ENCODE measurements around the gene DDX1.
"Not testable (repeated sequence)": the region's sequence is repeated elsewhere in the genome, so short reads cannot be mapped to it uniquely, and the experiment has no call there.

DDX1 gene

GRCh38 chr2:15674637-15675455, 83.2 kb downstream of the DDX1 start:
- H3K4me3 ChIP-seq (ENCODE audit: low read depth, low read length): no peak overlapping the region
- no peak for TF ChIP-seq CTCF (IDR thresholded peaks at IDR 0.05; ENCODE audit: low read depth, low read length)
- in situ Hi-C loops (cut with HindIII; ENCODE audit: low sequenced_read_pairs): no loop called here
- peak; percentile 24 for DNase-seq (ENCODE audit: low read depth, low spot score)

- in situ Hi-C loops (cut with HindIII; ENCODE audit: low sequenced_read_pairs): no loop called here
- no peak for DNase-seq (ENCODE audit: low read depth, low spot score)
- TF ChIP-seq CTCF (IDR thresholded peaks at IDR 0.05; ENCODE audit: low read depth, low read length): no peak
- no peak overlapping the region for H3K4me3 ChIP-seq (ENCODE audit: low read depth, low read length)
Observed at GRCh38 chr2:15675456-15676195, 84.0 kb downstream of the DDX1 start.

GRCh38 chr2:15677141-15677843, 85.6 kb downstream of the DDX1 start:
- no peak for TF ChIP-seq CTCF (IDR thresholded peaks at IDR 0.05; ENCODE audit: low read depth, low read length)
- no peak overlapping the region for H3K4me3 ChIP-seq (ENCODE audit: low read depth, low read length)
- in situ Hi-C loops (cut with HindIII; ENCODE audit: low sequenced_read_pairs): no loop called here
- DNase-seq (ENCODE audit: low read depth, low spot score): no peak

- in situ Hi-C loops (cut with HindIII; ENCODE audit: low sequenced_read_pairs): no loop called here
- no peak for TF ChIP-seq CTCF (IDR thresholded peaks at IDR 0.05; ENCODE audit: low read depth, low read length)
- no peak for DNase-seq (ENCODE audit: low read depth, low spot score)
- no peak overlapping the region for H3K4me3 ChIP-seq (ENCODE audit: low read depth, low read length)
Observed at GRCh38 chr2:15678346-15678745, 86.7 kb downstream of the DDX1 start.

- in situ Hi-C loops (cut with HindIII; ENCODE audit: low sequenced_read_pairs): no loop called here
- DNase-seq (ENCODE audit: low read depth, low spot score): no peak
- no peak for TF ChIP-seq CTCF (IDR thresholded peaks at IDR 0.05; ENCODE audit: low read depth, low read length)
Observed at GRCh38 chr2:15678909-15679308, 87.2 kb downstream of the DDX1 start.

GRCh38 chr2:15679386-15679924, 87.8 kb downstream of the DDX1 start:
- DNase-seq (ENCODE audit: low read depth, low spot score): no peak
- no peak for TF ChIP-seq CTCF (IDR thresholded peaks at IDR 0.05; ENCODE audit: low read depth, low read length)
- no peak overlapping the region for H3K4me3 ChIP-seq (ENCODE audit: low read depth, low read length)
- in situ Hi-C loops (cut with HindIII; ENCODE audit: low sequenced_read_pairs): no loop called here

More at GRCh38 chr2:15678909-15679308, 87.2 kb downstream of the DDX1 start:
- no peak overlapping the region for H3K4me3 ChIP-seq (ENCODE audit: low read depth, low read length)

GRCh38 chr2:15680132-15680531, 88.5 kb downstream of the DDX1 start:
- H3K4me3 ChIP-seq (ENCODE audit: low read depth, low read length); in situ Hi-C loops (cut with HindIII; ENCODE audit: low sequenced_read_pairs); DNase-seq (ENCODE audit: low read depth, low spot score): not testable (repeated sequence)
